HUES6 (cell line): Measurements from ENCODE around the gene ZNRF1.

Experiments
- H3K27ac ChIP-seq: 2 replicates; pipeline ENCODE4 v1.7.0; 2013; ENCODE audit warnings: low read depth, mild to moderate bottlenecking, low read length, inconsistent platforms
- H3K27me3 ChIP-seq: 2 replicates; pipeline ENCODE4 v1.6.1; 2013; ENCODE audit warnings: low read length; ENCODE audit not compliant: control insufficient read depth, insufficient read depth
- H3K36me3 ChIP-seq: 2 replicates; pipeline ENCODE4 v1.6.1; 2013; ENCODE audit warnings: low read length; ENCODE audit not compliant: control insufficient read depth, insufficient read depth
- H3K4me1 ChIP-seq: 2 replicates; pipeline ENCODE4 v1.6.1; 2013; ENCODE audit warnings: low read length; ENCODE audit not compliant: control insufficient read depth, insufficient read depth
- H3K4me3 ChIP-seq: 2 replicates; pipeline ENCODE4 v1.5.1; 2013; ENCODE audit warnings: low read depth, low read length
- H3K9ac ChIP-seq: one replicate; pipeline ENCODE4 v1.6.1; 2013; ENCODE audit warnings: mild to moderate bottlenecking, low read length
- H3K9me3 ChIP-seq: 2 replicates; pipeline ENCODE4 v1.6.1; 2013; ENCODE audit warnings: low read depth, low read length; ENCODE audit not compliant: control insufficient read depth, insufficient read depth

The ZNRF1 gene

GRCh38 chr16:75110637-75111513 lies 112.1 kb downstream of the ZNRF1 start:
- Histone ChIP-seq H3K9ac (no peak overlapping the region), H3K4me1 (peaks cover 58% of the 10 kb centered on the region), H3K27me3 (no peaks in the 10 kb centered on the region), H3K36me3 (peaks cover 11% of the 10 kb centered on the region; the same call in 1 of the 2 replicates), H3K27ac (no peak overlapping the region), H3K4me3 (peak overlapping the region; percentile 34), H3K9me3 (no peaks in the 10 kb centered on the region)

- Histone ChIP-seq H3K9me3 (no peaks in the 10 kb centered on the region), H3K36me3 (peaks cover 5% of the 10 kb centered on the region; the same call in 1 of the 2 replicates), H3K9ac (no peak overlapping the region), H3K27ac (no peak overlapping the region), H3K4me3 (no peak overlapping the region), H3K4me1 (peaks cover 58% of the 10 kb centered on the region), H3K27me3 (no peaks in the 10 kb centered on the region)
These were observed 112.7 kb downstream of the ZNRF1 start for GRCh38 chr16:75111514-75111940.

DNA sequence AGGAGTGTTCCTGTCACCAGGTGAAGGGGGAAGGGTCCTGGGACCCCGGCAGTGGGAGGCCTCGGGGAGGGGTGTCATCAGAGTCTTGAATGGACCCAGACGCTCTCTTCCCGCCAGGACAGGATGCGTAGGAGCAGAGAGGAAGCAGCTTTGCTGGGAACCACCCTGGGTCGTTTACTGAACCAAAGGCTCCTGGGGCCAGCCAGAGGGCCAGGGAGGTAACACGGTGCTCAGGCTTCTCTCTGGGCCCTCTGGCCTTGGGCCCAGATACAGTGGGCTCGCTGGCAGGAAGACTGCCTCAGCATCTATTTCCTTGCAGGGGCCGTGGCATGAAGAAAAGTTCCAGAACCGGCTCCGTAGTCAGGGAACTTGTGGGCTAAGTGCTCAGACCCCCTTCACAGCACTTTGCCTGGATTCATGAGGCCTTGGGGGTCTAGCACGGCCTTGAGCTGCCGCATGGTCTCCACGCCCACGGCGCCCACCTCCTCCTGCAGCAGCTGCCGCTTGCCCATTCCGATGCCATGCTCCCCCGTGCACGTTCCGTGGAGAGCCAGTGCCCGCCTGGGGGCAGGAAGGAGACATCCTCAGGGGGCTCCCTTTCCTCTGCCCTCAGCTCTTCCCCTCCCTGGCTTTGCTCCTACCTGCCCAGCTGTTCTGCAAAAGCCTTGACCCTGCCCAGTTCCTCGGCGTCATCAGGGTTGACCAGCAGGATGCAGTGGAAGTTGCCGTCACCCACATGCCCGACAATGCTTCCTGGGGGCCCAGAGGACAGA lies 113.3 kb downstream of the ZNRF1 start:
- Histone ChIP-seq H3K36me3 (no peaks in the 10 kb centered on the region; the same call in 1 of the 2 replicates), H3K4me3 (no peak overlapping the region), H3K27me3 (no peaks in the 10 kb centered on the region), H3K4me1 (peaks cover 58% of the 10 kb centered on the region), H3K9ac (peak overlapping the region; percentile 18), H3K9me3 (no peaks in the 10 kb centered on the region), H3K27ac (no peak overlapping the region)

- Histone ChIP-seq H3K9me3 (no peaks in the 10 kb centered on the region), H3K9ac (peak overlapping the region; percentile 18), H3K36me3 (no peaks in the 10 kb centered on the region; the same call in 1 of the 2 replicates), H3K4me3 (no peak overlapping the region), H3K27ac (no peak overlapping the region), H3K4me1 (peaks cover 58% of the 10 kb centered on the region), H3K27me3 (no peaks in the 10 kb centered on the region)
These were observed 114.1 kb downstream of the ZNRF1 start for GRCh38 chr16:75112734-75113491.

DNA sequence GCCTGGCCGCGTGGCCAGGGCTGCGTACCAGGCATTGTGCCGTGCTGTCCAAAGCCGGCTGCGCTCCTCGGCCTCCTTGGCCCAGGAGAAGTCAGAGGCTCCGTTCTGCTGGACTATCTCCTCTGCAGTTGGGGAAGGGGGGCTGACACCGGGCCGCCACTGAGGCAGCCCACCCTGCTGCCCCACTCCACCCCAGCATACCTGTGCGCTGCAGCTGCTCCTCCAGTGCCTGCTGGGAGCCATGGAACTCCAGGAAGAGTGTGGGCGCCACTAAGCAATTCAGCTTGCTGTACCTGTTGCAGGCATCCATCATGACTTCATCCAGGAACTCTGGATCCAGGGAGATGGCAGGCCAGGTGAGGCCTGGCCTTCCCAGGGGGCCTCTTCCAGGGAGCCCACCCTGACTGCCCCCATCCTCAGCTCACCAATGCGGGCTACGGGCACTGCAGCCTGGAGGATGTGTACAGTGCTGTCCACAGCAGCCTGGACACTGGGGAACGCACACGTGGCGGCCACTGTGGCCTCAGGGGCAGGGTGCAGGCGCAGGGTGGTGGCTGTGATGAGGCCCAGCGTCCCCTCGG lies 114.8 kb downstream of the ZNRF1 start:
- H3K27me3 ChIP-seq, result no peaks in the 10 kb centered on the region
- no peak overlapping the region for H3K4me3 ChIP-seq
- no peak overlapping the region for H3K9ac ChIP-seq
- no peaks in the 10 kb centered on the region for H3K9me3 ChIP-seq
- H3K36me3 ChIP-seq, result no peaks in the 10 kb centered on the region; the same call in 1 of the 2 replicates
- H3K4me1 ChIP-seq, result peaks cover 63% of the 10 kb centered on the region
- H3K27ac ChIP-seq, result no peak overlapping the region

- H3K9me3 ChIP-seq, result no peaks in the 10 kb centered on the region
These were observed 115.5 kb downstream of the ZNRF1 start for GRCh38 chr16:75114179-75114945.

DNA sequence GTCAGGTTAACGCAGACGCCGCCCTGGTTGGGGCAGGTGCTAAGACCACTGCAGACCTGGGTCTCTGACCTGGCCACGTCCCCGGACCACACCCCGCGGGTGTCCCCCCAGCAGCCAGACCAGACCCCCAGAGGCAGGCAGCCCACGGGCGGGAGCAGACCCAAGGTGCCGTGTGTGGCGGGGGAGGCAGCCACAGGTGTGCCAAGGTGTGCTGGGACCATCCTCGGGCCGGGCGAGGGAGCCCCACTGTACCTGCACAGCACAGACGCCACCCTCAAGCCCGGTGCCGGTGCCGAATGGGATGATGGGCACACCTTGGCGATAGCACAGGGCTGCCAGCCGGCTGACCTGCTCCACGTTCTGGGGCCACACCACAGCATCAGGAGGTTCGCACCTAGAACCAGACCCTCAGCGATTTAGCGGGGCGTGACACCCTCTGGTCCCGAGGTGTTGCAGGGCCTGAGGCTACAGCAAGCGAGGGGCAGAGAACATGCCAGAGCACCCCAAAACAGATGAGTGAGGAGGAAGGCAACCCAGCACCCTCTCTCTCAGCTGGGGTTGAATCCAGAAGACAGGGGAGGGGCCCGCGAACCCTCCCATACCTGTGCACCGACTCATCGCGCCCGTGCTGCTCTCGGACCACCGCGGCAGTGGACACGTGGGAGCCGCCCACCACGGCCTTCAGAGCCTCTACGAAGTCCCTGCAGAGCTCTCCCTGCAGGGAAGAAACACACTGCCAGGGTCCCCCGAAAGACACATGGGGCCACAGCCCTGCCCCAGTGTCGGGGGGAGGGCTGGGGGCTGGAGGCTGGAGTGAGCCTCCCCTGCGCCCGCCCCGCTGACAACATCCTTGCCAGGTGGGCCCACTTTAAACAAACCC lies 116.4 kb downstream of the ZNRF1 start:
- Histone ChIP-seq H3K27me3 (no peaks in the 10 kb centered on the region), H3K4me1 (peaks cover 61% of the 10 kb centered on the region), H3K27ac (no peak overlapping the region), H3K4me3 (no peak overlapping the region), H3K9me3 (no peaks in the 10 kb centered on the region), H3K36me3 (no peaks in the 10 kb centered on the region; the same call in 1 of the 2 replicates), H3K9ac (no peak overlapping the region)

More at GRCh38 chr16:75114179-75114945, 115.5 kb downstream of the ZNRF1 start:
- Histone ChIP-seq H3K27ac (no peak overlapping the region), H3K4me3 (no peak overlapping the region), H3K36me3 (no peaks in the 10 kb centered on the region; the same call in 1 of the 2 replicates), H3K27me3 (no peaks in the 10 kb centered on the region), H3K4me1 (peaks cover 64% of the 10 kb centered on the region), H3K9ac (no peak overlapping the region)

DNA sequence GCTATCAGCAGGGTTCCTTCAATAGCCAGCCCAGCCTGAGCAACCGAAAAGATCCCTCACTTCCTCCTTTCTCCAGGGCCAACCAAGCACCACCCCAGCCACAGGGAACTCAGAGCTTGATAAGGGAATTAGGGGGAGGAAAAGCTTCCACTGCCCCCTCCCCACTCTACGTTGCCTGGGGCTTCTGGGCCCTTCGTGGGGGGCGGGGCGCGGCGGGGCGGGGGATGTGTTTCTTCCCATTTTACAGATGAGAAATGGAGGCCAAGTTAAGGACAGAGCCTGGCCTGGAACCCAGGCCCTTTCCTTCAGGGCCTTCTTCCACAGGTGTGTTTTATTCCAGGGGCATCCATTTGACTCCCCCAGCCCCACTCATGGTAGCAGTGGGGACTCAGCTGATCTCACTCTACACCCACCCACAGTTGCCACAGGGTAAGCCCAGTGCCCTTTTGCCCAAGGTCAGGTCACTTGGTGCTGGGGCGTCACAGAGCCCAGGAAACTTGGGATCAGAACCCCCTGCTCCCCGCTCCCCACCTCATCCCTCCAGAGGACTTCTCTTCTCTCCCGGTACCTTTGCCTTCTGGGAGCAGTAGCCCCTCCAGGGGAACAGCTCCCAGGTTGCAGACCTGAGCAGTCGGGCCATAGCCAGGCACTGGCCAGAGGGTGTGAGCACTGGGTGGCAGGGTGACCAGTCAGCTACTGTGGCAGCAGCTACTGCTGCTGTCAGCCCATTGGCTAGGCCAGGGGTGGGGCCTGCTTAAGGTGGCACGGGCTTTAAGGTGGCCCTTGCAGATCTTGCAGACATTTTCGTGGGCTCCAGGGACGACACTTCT lies 117.5 kb downstream of the ZNRF1 start, which contains the start of gene LDHD:
Gene LDHD, minus strand, starts transcription at position 700 of the 830 bp plus-strand sequence. Its CDS starts 60 bp downstream, at position 640.
- H3K9ac ChIP-seq, result peak within 1 kb of the TSS; percentile 30
- no peaks in the 10 kb centered on the region for H3K27me3 ChIP-seq
- no peak within 1 kb of the TSS for H3K27ac ChIP-seq
- H3K9me3 ChIP-seq, result peaks cover under 1% of the 10 kb centered on the region; the same call in 1 of the 2 replicates
- peak within 1 kb of the TSS; percentile 58 for H3K4me3 ChIP-seq
- H3K36me3 ChIP-seq, result no peaks in the 10 kb centered on the region; the same call in 1 of the 2 replicates
- H3K4me1 ChIP-seq, result peaks cover 52% of the 10 kb centered on the region

DNA sequence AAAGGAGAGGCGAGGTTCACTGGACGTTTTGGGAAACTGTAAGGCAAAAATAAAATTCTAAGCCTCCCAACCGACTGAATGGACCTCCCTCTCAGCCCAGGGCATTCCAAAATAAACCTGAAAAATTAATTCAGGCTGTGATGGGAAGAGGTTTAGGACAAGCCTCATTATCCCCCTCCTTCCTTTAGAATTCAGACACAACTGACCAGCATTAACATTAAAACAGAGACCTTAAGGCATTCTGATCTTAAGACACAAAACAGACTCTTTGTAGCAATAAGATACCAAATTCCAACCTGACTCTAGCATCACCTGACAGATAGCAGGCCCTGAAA lies 118.1 kb downstream of the ZNRF1 start:
- Histone ChIP-seq H3K9ac (no peak overlapping the region), H3K9me3 (peaks cover 7% of the 10 kb centered on the region), H3K4me3 (peak overlapping the region; percentile 58; the same call in 1 of the 2 replicates), H3K27ac (no peak overlapping the region), H3K36me3 (no peaks in the 10 kb centered on the region; the same call in 1 of the 2 replicates), H3K4me1 (peaks cover 46% of the 10 kb centered on the region), H3K27me3 (no peaks in the 10 kb centered on the region)
